HepG2 (cell line): Measurements from ENCODE around the gene APLF. TPM values are rescaled to one million over a fixed set of nuclear protein-coding genes. Genes with fewer than 3 reads are reported as not detected.

Source experiments
- BCLAF1 ChIP-seq: fragments of 450-650 bp; IDR thresholded peaks from 2 replicates; pipeline ENCODE4 v1.6.1; 2017; ENCODE audit warnings: mild to moderate bottlenecking
- CSRNP1 ChIP-seq: sonication (generic); formaldehyde crosslinking; IDR thresholded peaks from 2 replicates; pipeline ENCODE4 v1.8.1; 2023; ENCODE audit warnings: mild to moderate bottlenecking, missing genetic modification reagents
- GPBP1L1 ChIP-seq: sonication (generic); formaldehyde crosslinking; IDR thresholded peaks from 2 replicates; pipeline ENCODE4 v1.5.0; 2020; ENCODE audit warnings: mild to moderate bottlenecking, missing genetic modification reagents
- MATR3 ChIP-seq: sonication (generic); formaldehyde crosslinking; IDR thresholded peaks from 2 replicates; pipeline ENCODE4 v1.4.0; 2020; ENCODE audit warnings: missing genetic modification reagents
- MIER2 ChIP-seq: IDR thresholded peaks from 2 replicates; pipeline ENCODE4 v1.6.1; 2016; ENCODE audit warnings: missing biosample characterization, missing genetic modification reagents
- MZF1 ChIP-seq: sonication (generic); formaldehyde crosslinking; IDR thresholded peaks from 2 replicates; pipeline ENCODE4 v1.8.1; 2023; ENCODE audit warnings: mild to moderate bottlenecking, missing genetic modification reagents, borderline replicate concordance
- NCOA1 ChIP-seq: sonication (generic); formaldehyde crosslinking; IDR thresholded peaks from 2 replicates; pipeline ENCODE4 v1.9.0; 2021; ENCODE audit warnings: missing genetic modification reagents
- NFE2L1 ChIP-seq: sonication (generic); formaldehyde crosslinking; IDR thresholded peaks from 2 replicates; pipeline ENCODE4 v1.4.0; 2020; ENCODE audit warnings: missing genetic modification reagents, mild to moderate bottlenecking, borderline replicate concordance
- POGK ChIP-seq: sonication (generic); formaldehyde crosslinking; conservative IDR thresholded peaks from 2 replicates; pipeline ENCODE4 v1.8.0; 2022; ENCODE audit warnings: mild to moderate bottlenecking, moderate library complexity, missing genetic modification reagents
- PRPF4 ChIP-seq: fragments of 200-400 bp; formaldehyde crosslinking; IDR thresholded peaks from 2 replicates; pipeline ENCODE4 v1.6.1; 2016; ENCODE audit warnings: low read length, low read depth; ENCODE audit not compliant: poor library complexity, severe bottlenecking
- SRSF1 ChIP-seq: fragments of 200-400 bp; formaldehyde crosslinking; optimal IDR thresholded peaks from 2 replicates; pipeline ENCODE3; 2017; ENCODE audit warnings: mild to moderate bottlenecking, low read depth, low read length, moderate library complexity
- TSC22D2 ChIP-seq: sonication (generic); formaldehyde crosslinking; IDR thresholded peaks from 2 replicates; pipeline ENCODE4 v1.5.1; 2020; ENCODE audit warnings: missing genetic modification reagents, mild to moderate bottlenecking, borderline replicate concordance
- ZFP90 ChIP-seq: sonication (generic); formaldehyde crosslinking; IDR thresholded peaks from 2 replicates; pipeline ENCODE4 v1.8.0; 2022; ENCODE audit warnings: missing genetic modification reagents, mild to moderate bottlenecking, inconsistent platforms, borderline replicate concordance
- ZKSCAN1 ChIP-seq: fragments of 150-350 bp; IDR thresholded peaks from 2 replicates; pipeline ENCODE4 v1.6.1; 2014; ENCODE audit warnings: low read length
- ZNF605 ChIP-seq: sonication (generic); formaldehyde crosslinking; IDR thresholded peaks from 2 replicates; pipeline ENCODE4 v1.8.0; 2022; ENCODE audit warnings: mild to moderate bottlenecking, missing genetic modification reagents
- ZNF747 ChIP-seq: sonication (generic); formaldehyde crosslinking; IDR thresholded peaks from 2 replicates; pipeline ENCODE4 v1.8.1; 2023; ENCODE audit warnings: missing genetic modification reagents, mild to moderate bottlenecking, borderline replicate concordance
- ZNF784 ChIP-seq: sonication (generic); formaldehyde crosslinking; IDR thresholded peaks from 2 replicates; pipeline ENCODE4 v1.5.1; 2020; ENCODE audit warnings: missing genetic modification reagents, mild to moderate bottlenecking, borderline replicate concordance
- ZNF839 ChIP-seq: sonication (generic); formaldehyde crosslinking; IDR thresholded peaks from 2 replicates; pipeline ENCODE4 v1.4.0; 2020; ENCODE audit warnings: missing genetic modification reagents, mild to moderate bottlenecking, borderline replicate concordance
- polyA plus RNA-seq, 8 experiments: library from polyadenylated mRNA; depleted of rRNA in 3 of 8; stranded (reverse) in 7 of 8; unstranded in 1 of 8; fragments of >200 nt; fragmentation: Illumina TruSeq in 4 of 8; extraction: Trizol in 4 of 8; gene quantifications; 2 replicates each; pipeline versions ENCODE4 v1.2.1 to v1.2.3, GENCODE V29; 2011 to 2016; ENCODE audit warnings: low read depth in 4 of 8, missing spikeins in 1 of 8, mixed read lengths in 1 of 8; ENCODE audit not compliant: insufficient read depth in 1 of 8
- total RNA-seq, 5 experiments: library from RNA; depleted of rRNA; stranded (reverse); fragments of >200 nt; fragmentation: Illumina TruSeq; extraction: Trizol; gene quantifications; 2 replicates each; pipeline ENCODE4 v1.2.3, GENCODE V29; 2016; ENCODE audit warnings: low read depth in 1 of 5
- TF ChIP-seq, protein P1 (sequence below): sonication (generic); formaldehyde crosslinking; IDR thresholded peaks from 2 replicates; pipeline ENCODE4 v1.4.0; 2020; ENCODE audit warnings: mild to moderate bottlenecking, missing genetic modification reagents

APLF gene
- total and polyA plus RNA-seq, 2 of the 13 experiments (the other 11 are each of a cell fraction or from before 2014, with no cell fraction given): 0.45 to 2.2 TPM

GRCh38 chr2:68467077-68467960 lies at the start of gene APLF, which contains the start of gene FBXO48 (continued):
- TF ChIP-seq MZF1 (CRISPR knock-in tag) (0 out of 2 replicates have a peak, but pooled peaks have one; percentile 41), POGK (CRISPR knock-in tag) (peak; percentile 94), ZNF839 (CRISPR knock-in tag) (peak; percentile 4; the same call in 1 of the 2 replicates), PRPF4 (no peak), MIER2 (CRISPR knock-in tag) (no peak), ZNF605 (peak; percentile 87), ZKSCAN1 (no peak), CSRNP1 (CRISPR knock-in tag) (peak; percentile 65; the same call in 1 of the 2 replicates), ZNF784 (CRISPR knock-in tag) (peak; percentile 72), BCLAF1 (no peak), NCOA1 (CRISPR knock-in tag) (0 out of 2 replicates have a peak, but pooled peaks have one; percentile 70), MATR3 (no peak), SRSF1 (peak; percentile 39), GPBP1L1 (CRISPR knock-in tag) (no peak), ZFP90 (CRISPR knock-in tag) (peak; percentile 69; the same call in 1 of the 2 replicates), NFE2L1 (CRISPR knock-in tag) (no peak), TSC22D2 (CRISPR knock-in tag) (no peak; the same call in 1 of the 2 replicates), ZNF747 (CRISPR knock-in tag) (peak; percentile 71; the same call in 1 of the 2 replicates)
- TF ChIP-seq, protein P1, sequence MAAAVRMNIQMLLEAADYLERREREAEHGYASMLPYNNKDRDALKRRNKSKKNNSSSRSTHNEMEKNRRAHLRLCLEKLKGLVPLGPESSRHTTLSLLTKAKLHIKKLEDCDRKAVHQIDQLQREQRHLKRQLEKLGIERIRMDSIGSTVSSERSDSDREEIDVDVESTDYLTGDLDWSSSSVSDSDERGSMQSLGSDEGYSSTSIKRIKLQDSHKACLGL (CRISPR knock-in tag): peak; percentile 91
